B cell (primary cell): ENCODE measurements around the gene FKBP2. TPM values are rescaled to one million over a fixed set of nuclear protein-coding genes. Genes with fewer than 3 reads are reported as not detected.

Source experiments
- ATAC-seq: fragments of 200-7000 bp; cut with Tn5 transposase; one replicate; pipeline ENCODE4 v1.10.0; 2021; ENCODE audit warnings: low read depth, mild to moderate bottlenecking, moderate number of reproducible peaks, moderate library complexity
- CTCF ChIA-PET: fragments of 350-600 bp; sonication (Branson Sonifier 250); formaldehyde crosslinking; loops from one replicate; lab custom pipeline; 2021; ENCODE audit warnings: antibody characterized with exemption, inconsistent platforms; lab: Charles Lee
- POLR2A ChIA-PET: fragments of 350-600 bp; sonication (Branson Sonifier 250); formaldehyde crosslinking; loops from one replicate; lab custom pipeline; 2021; ENCODE audit warnings: antibody characterized with exemption; lab: Charles Lee
- DNase-seq: peaks from one replicate; pipeline ENCODE4 v3.0.0; 2013
- H2AFZ ChIP-seq: 2 replicates; pipeline ENCODE4 v1.6.1; 2012; ENCODE audit warnings: mild to moderate bottlenecking, low read depth, low read length; ENCODE audit not compliant: insufficient read depth, poor library complexity, severe bottlenecking
- H3K27ac ChIP-seq, 2 donors: 1 replicate in 1 of 2; 2 replicates in 1 of 2; pipeline ENCODE4 v1.5.1; 2012 to 2013; ENCODE audit warnings: low read length in 2 of 2, mild to moderate bottlenecking in 2 of 2, moderate library complexity in 1 of 2
- H3K27me3 ChIP-seq, 4 experiments: fragments of 200-600 bp in 1 of 4; sonication (generic) in 1 of 4; replicated peaks in 1 of 4; 1 replicate in 2 of 4; 2 replicates in 2 of 4; pipeline versions ENCODE4 v1.6.1 to v1.7.0; 2013 to 2016; ENCODE audit warnings: low read length in 3 of 4, mild to moderate bottlenecking in 2 of 4, mixed read lengths in 1 of 4, moderate library complexity in 1 of 4; ENCODE audit not compliant: insufficient read depth in 4 of 4, control insufficient read depth in 3 of 4; ENCODE audit errors: control extremely low read depth in 1 of 4
- H3K36me3 ChIP-seq, 2 experiments: replicated peaks in 1 of 2; 1 replicate in 1 of 2; 2 replicates in 1 of 2; pipeline versions ENCODE4 v1.6.1 to v1.7.1; 2013; ENCODE audit warnings: low read length in 1 of 2; ENCODE audit not compliant: insufficient read depth in 2 of 2, control insufficient read depth in 1 of 2; ENCODE audit errors: control extremely low read depth in 1 of 2, extremely low read depth in 1 of 2
- H3K4me1 ChIP-seq, 2 donors: fragments of 200-600 bp in 1 of 2; sonication (generic) in 1 of 2; 1 replicate in 1 of 2; 2 replicates in 1 of 2; pipeline versions ENCODE4 v1.5.1 to v1.6.1; 2013 to 2017; ENCODE audit warnings: low read length in 2 of 2; ENCODE audit not compliant: control insufficient read depth in 2 of 2, insufficient read depth in 2 of 2
- H3K4me2 ChIP-seq: replicated peaks from 2 replicates; pipeline ENCODE3; 2012; ENCODE audit warnings: mild to moderate bottlenecking, low read depth, low read length; ENCODE audit not compliant: poor library complexity, severe bottlenecking
- H3K4me3 ChIP-seq, 5 experiments: fragments of 200-600 bp in 1 of 5; sonication (generic) in 1 of 5; 1 replicate in 3 of 5; 2 replicates in 2 of 5; pipeline versions ENCODE4 v1.5.1 to v1.7.0; 2011 to 2016; ENCODE audit warnings: low read length in 4 of 5, mild to moderate bottlenecking in 4 of 5, low read depth in 2 of 5, control low read depth in 1 of 5, moderate library complexity in 1 of 5; ENCODE audit not compliant: insufficient read depth in 1 of 5; ENCODE audit errors: control extremely low read depth in 1 of 5, extremely low read depth in 1 of 5
- H3K79me2 ChIP-seq: fragments of 200-600 bp; sonication (generic); one replicate; pipeline ENCODE4 v1.6.0; 2016; ENCODE audit warnings: low read length; ENCODE audit not compliant: control insufficient read depth, insufficient read depth
- H3K9ac ChIP-seq: fragments of 200-600 bp; sonication (generic); 2 replicates; pipeline ENCODE4 v1.6.1; 2017; ENCODE audit warnings: mild to moderate bottlenecking, low read length, moderate library complexity
- H3K9me3 ChIP-seq, 3 donors: one replicate each; pipeline versions ENCODE4 v1.6.1 to v1.7.1; 2013; ENCODE audit warnings: low read length in 2 of 3; ENCODE audit not compliant: control insufficient read depth in 2 of 3, insufficient read depth in 1 of 3; ENCODE audit errors: control extremely low read depth in 1 of 3
- H4K20me1 ChIP-seq: 2 replicates; pipeline ENCODE4 v1.6.0; 2012; ENCODE audit warnings: mild to moderate bottlenecking, low read length; ENCODE audit not compliant: insufficient read depth, control insufficient read depth, poor library complexity, severe bottlenecking
- H3K27ac Mint-ChIP-seq: one replicate; pipeline ENCODE4 v1.8.0; 2021; ENCODE audit warnings: mixed read lengths
- H3K27me3 Mint-ChIP-seq: one replicate; pipeline ENCODE4 v1.8.0; 2021; ENCODE audit warnings: mixed read lengths
- H3K4me1 Mint-ChIP-seq: one replicate; pipeline ENCODE4 v1.8.0; 2021; ENCODE audit warnings: mixed read lengths
- H3K4me3 Mint-ChIP-seq: one replicate; pipeline ENCODE4 v1.8.0; 2021; ENCODE audit warnings: mixed read lengths
- H3K9me3 Mint-ChIP-seq: one replicate; pipeline ENCODE4 v1.8.0; 2022; ENCODE audit warnings: mixed read lengths; ENCODE audit not compliant: insufficient read depth
- CTCF ChIP-seq: fragments of 200-600 bp; IDR thresholded peaks from one replicate; pipeline ENCODE4 v1.8.0; 2022; ENCODE audit warnings: antibody characterized with exemption, mild to moderate bottlenecking
- EZH2 ChIP-seq: IDR thresholded peaks from 2 replicates; pipeline ENCODE4 v1.6.1; 2012; ENCODE audit warnings: borderline replicate concordance, low read depth, mild to moderate bottlenecking, moderate library complexity, low read length; ENCODE audit not compliant: insufficient read depth, poor library complexity, severe bottlenecking
- WGBS: methylation state at CpG from one replicate; pipeline ENCODE4 v1.1.5; 2013; ENCODE audit warnings: missing lambda C conversion rate; ENCODE audit not compliant: insufficient coverage; 5-methylcytosine and 5-hydroxymethylcytosine counted together
- intact Hi-C: fragments of 100-400 bp; cut with micrococcal nuclease; formaldehyde crosslinking; loops from one replicate; pipeline ENCODE4 v1.10.0; 2022
- polyA plus RNA-seq: library from polyadenylated mRNA; depleted of rRNA; stranded (reverse); fragments of >200 nt; gene quantifications from 2 replicates; pipeline ENCODE4 v1.2.3, GENCODE V29; 2012
- total RNA-seq, 2 donors: library from RNA; stranded (reverse); fragments of 120-200 nt in 1 of 2; gene quantifications; 1 replicate in 1 of 2; 2 replicates in 1 of 2; pipeline versions ENCODE4 v1.2.3 to v1.2.4, GENCODE V29; 2013 to 2022

FKBP2 gene
- total and polyA plus RNA-seq, 2 donors (not counting 1 experiment from before 2014, with no cell fraction given) = 23.7 to 38.2 TPM

- Histone ChIP-seq H4K20me1 (peaks cover 19% of the 10 kb centered on the region), H3K27ac (no peak overlapping the region), H2AFZ (no peak overlapping the region), H3K79me2 (peaks cover 27% of the 10 kb centered on the region), H3K4me1 (peaks cover 20 to 33% of the 10 kb centered on the region in 2 donors), H3K27me3 (no peaks in the 10 kb centered on the region), H3K36me3 (peaks cover 0 to 38% of the 10 kb centered on the region in 2 experiments), H3K4me3 (no peak overlapping the region), H3K4me2 (no peak overlapping the region), H3K9ac (no peak overlapping the region), H3K9me3 (no peaks in the 10 kb centered on the region)
- WGBS = 93% methylated on average over 17 of the region's 17 CpGs
- ChIA-PET POLR2A (interaction anchor here (1.2 to 6.3 kb wide), 4 partner anchors 8 to 80 kb away, joined by 3 to 78 read pairs (median 4); partner anchors contain the start of gene FERMT3), CTCF (interaction anchor here (0.5 to 5.2 kb wide), 10 partner anchors 9 to 115 kb away, joined by 3 to 70 read pairs (median 4); partner anchors contain the start of genes FERMT3 and STIP1)
- no peak for ATAC-seq
- intact Hi-C loops = no loop called here
- peak overlapping the region; percentile 91 for H3K4me3 Mint-ChIP-seq
- DNase-seq = no peak
- peaks cover 30% of the 10 kb centered on the region for H3K4me1 Mint-ChIP-seq
- H3K27me3 Mint-ChIP-seq = no peaks in the 10 kb centered on the region
- peak overlapping the region; percentile 50 for H3K27ac Mint-ChIP-seq
- no peaks in the 10 kb centered on the region for H3K9me3 Mint-ChIP-seq
- TF ChIP-seq CTCF = no peak
Observed at GRCh38 chr11:64224151-64224890, 16.6 kb upstream of the FKBP2 start.

- H4K20me1 ChIP-seq = peaks cover 13% of the 10 kb centered on the region
- Mint-ChIP-seq H3K4me1 (peaks cover 37% of the 10 kb centered on the region), H3K9me3 (no peaks in the 10 kb centered on the region), H3K27ac (peak overlapping the region; percentile 93), H3K4me3 (peak overlapping the region; percentile 91), H3K27me3 (no peaks in the 10 kb centered on the region)
- TF ChIP-seq CTCF (no peak), EZH2 (no peak)
- WGBS = 72% methylated on average over 22 of the region's 22 CpGs
- peak overlapping the region; percentile 85 for H3K9ac ChIP-seq
- no peaks in the 10 kb centered on the region for H3K27me3 ChIP-seq
- peaks cover 0 to 31% of the 10 kb centered on the region in 2 experiments for H3K36me3 ChIP-seq
- intact Hi-C loops = no loop called here
- no peak overlapping the region for H2AFZ ChIP-seq
- H3K79me2 ChIP-seq = peaks cover 21% of the 10 kb centered on the region
- no peak for DNase-seq
- H3K4me2 ChIP-seq = peak overlapping the region; percentile 98
- ChIA-PET CTCF (interaction anchor here (1.3 to 5.2 kb wide), 7 partner anchors 8 to 46 kb away, joined by 3 to 70 read pairs (median 6); partner anchors contain the start of genes FERMT3 and FKBP2), POLR2A (interaction anchor here (1.2 to 6.3 kb wide), 3 partner anchors 14 to 19 kb away, joined by 3 to 78 read pairs (median 4); partner anchors contain the start of gene FERMT3)
- ATAC-seq = no peak
- no peaks in the 10 kb centered on the region for H3K9me3 ChIP-seq
- peak overlapping the region; percentile 5 to 82 for H3K27ac ChIP-seq
- peaks cover 26 to 40% of the 10 kb centered on the region in 2 donors for H3K4me1 ChIP-seq
- peak overlapping the region; percentile 64 to 97 (median 92) for H3K4me3 ChIP-seq
Observed at GRCh38 chr11:64224891-64225607, 15.8 kb upstream of the FKBP2 start.
